HFF-Myc (cell line): Measurements from ENCODE around the gene SHANK1.
A peak's percentile ranks its signal among the peaks of the same experiment; 100 is the strongest.

Experiments used
- DNase-seq: peaks from one replicate; pipeline ENCODE4 v3.0.0-alpha.2; 2011; ENCODE audit warnings: low read depth; ENCODE audit errors: extremely low read depth
- H3K4me3 ChIP-seq: replicated peaks from 2 replicates; pipeline ENCODE4 v1.5.1; 2011; ENCODE audit warnings: low read depth, mild to moderate bottlenecking, control low read depth, low read length
- TF ChIP-seq, protein P1 (sequence below): IDR thresholded peaks from 2 replicates; pipeline ENCODE4 v1.5.1; 2012; ENCODE audit warnings: mild to moderate bottlenecking, low read depth, low read length, control low read depth; ENCODE audit errors: missing control alignments

The SHANK1 gene

DNA sequence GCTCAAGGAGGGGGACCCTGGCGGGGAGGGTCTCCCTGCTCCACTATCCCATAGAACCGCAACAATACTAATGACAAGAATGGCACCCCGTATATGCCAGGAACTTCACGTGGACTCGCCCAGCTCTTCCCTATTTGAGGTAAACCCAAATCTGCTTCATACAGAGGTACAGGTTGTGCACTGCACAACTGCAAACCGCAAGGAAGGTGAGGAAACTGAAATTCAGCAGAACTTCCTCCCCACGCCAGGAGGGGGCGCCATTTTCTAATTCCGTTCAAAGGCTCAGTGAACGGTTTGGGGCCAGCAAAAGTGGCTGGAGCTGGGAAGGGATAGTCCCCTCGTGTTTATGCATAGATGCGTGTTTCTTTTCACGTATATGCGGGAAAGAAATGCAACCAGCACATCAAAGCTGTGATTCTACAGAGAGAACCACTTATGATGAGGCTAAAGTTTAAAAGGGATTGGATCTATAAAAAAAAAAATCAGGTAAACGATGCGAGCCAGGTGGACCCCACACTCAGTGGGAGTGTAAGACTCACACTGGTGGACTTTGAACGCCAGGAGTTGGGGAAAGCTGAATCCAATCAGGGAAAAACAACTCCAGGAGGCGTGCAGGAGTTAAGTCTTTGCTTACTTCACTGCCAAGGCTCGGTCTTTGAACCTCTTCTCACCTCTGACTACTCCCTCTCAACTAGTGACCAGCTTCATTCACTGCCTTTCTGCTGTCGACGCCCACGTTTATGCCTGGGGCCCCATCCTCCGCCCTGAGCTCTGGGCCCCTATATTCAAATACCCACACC, 50.1 kb downstream of the SHANK1 start:
- TF ChIP-seq, protein P1, sequence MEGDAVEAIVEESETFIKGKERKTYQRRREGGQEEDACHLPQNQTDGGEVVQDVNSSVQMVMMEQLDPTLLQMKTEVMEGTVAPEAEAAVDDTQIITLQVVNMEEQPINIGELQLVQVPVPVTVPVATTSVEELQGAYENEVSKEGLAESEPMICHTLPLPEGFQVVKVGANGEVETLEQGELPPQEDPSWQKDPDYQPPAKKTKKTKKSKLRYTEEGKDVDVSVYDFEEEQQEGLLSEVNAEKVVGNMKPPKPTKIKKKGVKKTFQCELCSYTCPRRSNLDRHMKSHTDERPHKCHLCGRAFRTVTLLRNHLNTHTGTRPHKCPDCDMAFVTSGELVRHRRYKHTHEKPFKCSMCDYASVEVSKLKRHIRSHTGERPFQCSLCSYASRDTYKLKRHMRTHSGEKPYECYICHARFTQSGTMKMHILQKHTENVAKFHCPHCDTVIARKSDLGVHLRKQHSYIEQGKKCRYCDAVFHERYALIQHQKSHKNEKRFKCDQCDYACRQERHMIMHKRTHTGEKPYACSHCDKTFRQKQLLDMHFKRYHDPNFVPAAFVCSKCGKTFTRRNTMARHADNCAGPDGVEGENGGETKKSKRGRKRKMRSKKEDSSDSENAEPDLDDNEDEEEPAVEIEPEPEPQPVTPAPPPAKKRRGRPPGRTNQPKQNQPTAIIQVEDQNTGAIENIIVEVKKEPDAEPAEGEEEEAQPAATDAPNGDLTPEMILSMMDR = peak; percentile 80
- no peak for DNase-seq
- no peak overlapping the region for H3K4me3 ChIP-seq

DNA sequence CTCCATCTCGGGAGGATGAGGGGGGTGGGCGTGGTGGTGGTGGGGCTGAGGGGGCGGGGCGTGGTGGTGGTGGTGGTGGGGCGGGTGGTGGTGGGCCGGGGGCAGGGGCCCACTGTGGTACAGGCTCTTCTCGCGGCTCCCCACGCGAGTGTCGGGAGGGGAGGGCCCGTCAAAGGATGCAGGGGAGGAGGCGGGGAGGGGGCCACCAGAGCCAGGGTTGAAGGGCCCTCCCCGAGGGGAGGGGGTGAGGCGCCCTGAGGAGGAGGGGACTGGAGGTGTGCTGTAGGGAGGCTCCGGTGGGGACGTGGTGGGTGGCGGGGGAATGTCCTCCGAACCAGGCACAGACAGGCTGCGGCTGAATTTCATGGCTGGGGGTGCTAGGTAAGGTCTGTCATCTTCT, 50.7 kb downstream of the SHANK1 start:
- no peak for DNase-seq
- TF ChIP-seq, protein P1 = no peak
- H3K4me3 ChIP-seq = no peak overlapping the region

DNA sequence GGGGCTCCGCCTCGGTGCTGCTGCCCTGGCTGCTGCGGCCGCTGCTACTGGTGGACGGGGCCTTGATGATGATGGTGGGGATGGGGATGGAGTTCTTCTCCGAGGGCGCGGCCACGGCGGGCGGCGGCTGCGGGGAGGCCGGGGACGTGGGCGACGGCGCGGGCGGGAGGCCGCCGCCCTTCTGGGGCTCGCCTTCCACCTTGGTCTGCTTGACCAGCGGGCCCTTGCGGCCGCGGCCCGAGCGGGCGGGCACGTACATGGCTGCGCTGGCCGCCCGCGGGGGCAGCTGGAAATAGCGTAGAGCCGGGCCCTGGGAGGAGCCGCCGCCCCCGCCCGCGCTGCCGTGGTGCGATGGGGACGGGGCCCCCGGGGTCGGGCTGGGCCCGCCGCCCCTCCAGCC, 51.2 kb downstream of the SHANK1 start:
- H3K4me3 ChIP-seq = no peak overlapping the region
- no peak for DNase-seq
- TF ChIP-seq, protein P1 = no peak

DNA sequence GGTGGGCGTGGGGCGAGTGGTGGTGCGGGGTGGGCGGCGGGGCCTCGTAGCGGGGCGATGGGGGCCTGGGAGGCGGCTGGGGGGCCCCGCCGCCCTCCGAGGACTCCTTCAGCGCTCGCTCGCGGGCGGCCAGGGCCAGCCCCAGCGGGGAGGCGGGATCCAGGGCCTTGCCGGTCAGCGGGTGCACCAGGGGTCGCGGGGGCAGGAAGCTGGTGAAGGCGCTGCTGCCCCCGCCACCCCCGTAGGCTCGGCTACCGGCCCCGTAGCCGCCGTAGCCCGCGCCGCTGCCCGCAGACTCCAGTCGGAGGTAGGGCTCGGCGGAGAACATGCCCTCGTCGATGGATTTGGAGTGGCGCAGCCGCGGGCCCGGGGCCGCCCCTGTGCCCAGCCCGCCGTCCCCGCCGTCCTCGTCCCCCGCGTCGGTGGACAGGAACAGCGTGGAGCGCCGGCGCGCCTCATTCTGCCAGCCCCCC, 51.8 kb downstream of the SHANK1 start:
- TF ChIP-seq, protein P1 = no peak
- no peak for DNase-seq
- no peak overlapping the region for H3K4me3 ChIP-seq

DNA sequence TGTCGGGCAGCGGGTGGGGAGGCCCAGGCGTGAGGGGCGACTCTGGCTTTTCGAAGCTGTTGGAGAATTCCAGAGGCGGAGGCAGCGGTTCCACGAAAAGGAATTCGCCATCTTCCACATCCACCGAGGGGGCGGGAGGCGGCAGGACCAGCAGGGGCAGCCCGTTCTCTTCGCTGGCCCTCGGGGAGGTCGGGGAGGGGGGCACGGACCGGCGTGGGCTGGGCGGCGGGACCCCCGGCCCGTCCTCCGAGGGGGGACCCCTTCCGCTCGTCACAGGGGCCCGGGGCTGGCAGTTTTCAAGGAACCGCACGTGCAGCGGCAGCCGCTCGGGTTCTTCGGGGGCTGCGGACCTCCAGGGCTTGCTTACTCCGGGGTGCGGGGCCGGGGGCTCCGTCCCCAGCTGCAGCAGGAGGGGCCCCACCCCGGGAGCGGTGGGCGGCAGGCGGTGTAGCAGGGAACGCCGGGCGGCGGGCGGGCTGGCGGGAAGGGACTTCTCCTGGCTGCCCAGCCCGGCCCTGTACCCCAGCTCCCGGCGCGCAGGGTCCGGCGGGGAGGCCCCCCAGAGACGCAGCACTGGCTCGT, 52.3 kb downstream of the SHANK1 start:
- TF ChIP-seq, protein P1 = no peak
- DNase-seq = no peak
- no peak overlapping the region for H3K4me3 ChIP-seq

DNA sequence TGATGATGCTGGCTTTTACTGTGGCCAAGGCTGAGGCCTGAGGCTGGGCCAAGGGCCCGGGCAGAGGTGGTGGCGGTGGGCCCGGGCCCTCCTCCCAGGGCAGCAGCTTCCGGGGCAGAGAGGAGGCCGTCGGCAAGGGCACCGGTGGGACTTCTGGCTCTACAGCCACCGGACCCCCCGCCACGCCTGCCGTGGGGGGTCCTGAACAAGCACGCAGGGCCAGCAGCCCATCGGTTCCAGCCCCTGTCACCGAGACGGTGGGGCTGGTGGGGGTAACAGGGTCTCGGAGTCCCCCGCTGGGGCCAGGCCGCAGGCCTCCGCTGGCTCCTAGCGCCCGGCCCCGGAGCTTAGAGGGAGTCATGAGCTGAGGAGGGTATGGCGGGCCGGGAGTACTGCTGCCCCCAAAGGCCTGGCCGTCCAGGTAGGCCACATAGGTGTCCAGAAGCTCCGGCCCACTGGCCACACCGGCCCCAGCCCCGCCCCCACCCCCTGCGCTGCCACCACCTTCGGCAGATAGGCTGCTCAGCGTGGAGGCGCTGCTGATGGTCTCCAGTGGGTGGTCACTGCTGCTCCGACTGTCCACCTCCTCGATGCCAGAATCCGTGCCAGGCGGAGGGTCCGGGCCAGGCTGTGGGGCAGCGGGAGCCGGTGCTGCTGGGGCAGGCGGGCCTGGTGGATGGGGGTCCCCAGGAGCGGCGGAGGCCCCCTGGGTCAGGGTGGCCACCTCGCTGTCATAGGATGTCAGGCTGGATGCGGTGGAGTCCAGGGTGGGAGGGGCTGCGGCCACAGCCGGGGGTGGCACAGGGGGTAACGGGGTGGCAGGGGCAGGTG, 53.0 kb downstream of the SHANK1 start:
- TF ChIP-seq, protein P1 = no peak
- H3K4me3 ChIP-seq = no peak overlapping the region
- DNase-seq = no peak
